NCI-H1694 (cell line): ENCODE results near the gene PODNL1.

Source experiments
- DNase-seq: peaks from one replicate; lab custom pipeline; 2025; lab: John Stamatoyannopoulos, UW

The PODNL1 gene

DNA sequence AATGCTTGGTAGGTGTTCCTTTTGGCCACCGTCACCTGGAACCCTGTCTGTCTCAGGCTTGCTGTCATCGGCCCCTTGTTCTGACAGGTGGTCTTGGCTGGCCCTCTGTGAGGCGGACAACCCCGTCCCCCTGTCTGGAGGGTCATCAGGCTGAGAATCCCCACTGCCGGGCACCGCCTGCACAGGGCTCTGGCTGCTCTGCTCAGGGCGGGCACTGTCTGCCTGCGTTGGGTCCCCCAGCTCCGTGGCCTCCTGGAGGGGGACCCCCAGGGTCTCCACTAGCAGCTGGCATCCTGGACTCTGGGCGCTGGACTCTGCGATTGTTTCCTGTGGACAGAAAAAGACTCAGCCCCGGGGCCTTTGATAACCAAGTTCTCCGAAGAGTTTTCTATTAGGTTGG, 48.1 kb downstream of the PODNL1 start:
- no peak for DNase-seq

DNA sequence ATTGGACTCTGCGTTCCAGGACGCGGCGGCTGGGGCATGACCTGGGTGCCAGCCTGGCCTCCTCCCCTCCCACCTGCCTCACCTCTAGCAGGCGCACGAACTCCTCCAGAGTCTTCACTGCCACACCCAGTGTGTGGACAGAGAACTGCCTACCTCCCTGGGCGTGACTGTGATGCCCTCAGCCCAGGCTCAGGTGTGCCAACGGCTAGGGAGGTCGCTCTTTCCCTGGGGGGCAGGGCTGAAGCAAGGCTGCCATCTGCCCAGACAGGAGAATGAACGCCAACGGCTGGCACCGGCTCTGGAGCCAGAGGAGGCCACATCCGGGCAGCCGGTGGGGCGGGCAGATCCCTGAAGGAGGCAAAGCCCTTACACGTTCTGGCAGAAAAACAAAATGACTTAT, 49.9 kb downstream of the PODNL1 start:
- DNase-seq, result no peak

DNA sequence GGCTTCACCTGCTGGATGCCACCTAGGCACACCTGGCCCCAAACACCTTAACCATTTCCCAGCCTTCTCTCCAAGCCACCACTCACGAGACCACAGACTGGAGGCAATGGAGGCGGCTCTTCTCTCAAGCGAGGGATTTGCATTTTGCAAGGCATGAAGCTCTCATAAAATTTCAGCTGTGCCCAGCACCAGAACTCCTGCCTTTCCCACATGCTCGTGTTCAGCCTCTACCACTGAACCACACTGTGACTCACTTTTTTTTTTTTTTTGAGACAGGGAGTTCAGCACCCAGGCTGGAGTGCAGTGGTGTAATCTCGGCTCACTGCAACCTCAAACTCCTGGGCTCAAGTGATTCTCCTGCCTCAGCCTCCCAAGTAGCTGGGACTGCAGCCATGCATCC, 50.7 kb downstream of the PODNL1 start:
- DNase-seq, result no peak

DNA sequence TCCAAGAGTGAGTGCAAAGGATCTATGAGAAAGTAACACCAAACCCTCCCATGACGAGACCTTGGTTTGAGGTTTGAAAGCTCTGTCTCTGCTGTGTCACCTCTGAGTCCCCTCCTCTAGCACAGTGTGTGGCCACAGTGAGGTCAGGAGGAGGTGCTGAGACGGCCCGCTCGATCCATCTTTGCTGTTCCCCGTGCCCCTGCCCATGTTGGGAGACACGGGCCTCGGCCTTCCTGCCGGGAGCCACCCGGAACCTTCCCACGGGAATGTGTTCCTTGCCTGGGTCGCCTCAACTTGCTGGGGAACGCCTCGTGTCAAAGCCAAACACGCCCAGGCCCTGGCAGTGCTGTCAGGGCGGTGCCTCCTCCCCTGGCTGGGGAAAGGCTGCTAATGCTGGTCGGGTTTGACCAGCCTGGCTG, 51.2 kb downstream of the PODNL1 start:
- DNase-seq, result no peak

DNA sequence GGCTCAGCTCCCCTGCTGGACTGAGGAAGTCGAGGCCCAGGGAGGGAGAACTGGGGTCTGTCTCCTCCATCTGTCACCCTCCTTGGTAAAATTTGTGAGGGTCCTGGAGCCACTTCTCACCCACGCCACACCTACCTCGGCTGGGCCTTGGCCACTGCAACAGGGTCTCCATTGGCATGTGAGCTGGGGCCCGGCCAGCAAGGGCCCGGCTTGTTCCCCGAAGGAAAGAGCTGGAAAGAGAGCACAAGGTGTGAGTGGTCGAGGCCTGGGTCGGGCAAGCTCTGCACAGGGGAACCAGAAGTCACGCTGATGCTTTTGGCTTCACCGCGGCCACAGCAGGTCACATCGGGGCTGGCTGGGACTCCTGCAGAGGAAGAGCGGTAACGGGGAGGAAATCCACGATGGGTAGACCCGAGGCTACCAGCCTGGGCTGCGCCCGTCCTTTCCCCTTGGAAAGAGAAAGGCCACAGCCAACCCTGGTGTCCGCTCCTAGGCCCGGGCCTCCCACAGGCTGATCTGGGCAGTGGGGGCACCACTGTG, 52.3 kb downstream of the PODNL1 start:
- DNase-seq, result no peak

DNA sequence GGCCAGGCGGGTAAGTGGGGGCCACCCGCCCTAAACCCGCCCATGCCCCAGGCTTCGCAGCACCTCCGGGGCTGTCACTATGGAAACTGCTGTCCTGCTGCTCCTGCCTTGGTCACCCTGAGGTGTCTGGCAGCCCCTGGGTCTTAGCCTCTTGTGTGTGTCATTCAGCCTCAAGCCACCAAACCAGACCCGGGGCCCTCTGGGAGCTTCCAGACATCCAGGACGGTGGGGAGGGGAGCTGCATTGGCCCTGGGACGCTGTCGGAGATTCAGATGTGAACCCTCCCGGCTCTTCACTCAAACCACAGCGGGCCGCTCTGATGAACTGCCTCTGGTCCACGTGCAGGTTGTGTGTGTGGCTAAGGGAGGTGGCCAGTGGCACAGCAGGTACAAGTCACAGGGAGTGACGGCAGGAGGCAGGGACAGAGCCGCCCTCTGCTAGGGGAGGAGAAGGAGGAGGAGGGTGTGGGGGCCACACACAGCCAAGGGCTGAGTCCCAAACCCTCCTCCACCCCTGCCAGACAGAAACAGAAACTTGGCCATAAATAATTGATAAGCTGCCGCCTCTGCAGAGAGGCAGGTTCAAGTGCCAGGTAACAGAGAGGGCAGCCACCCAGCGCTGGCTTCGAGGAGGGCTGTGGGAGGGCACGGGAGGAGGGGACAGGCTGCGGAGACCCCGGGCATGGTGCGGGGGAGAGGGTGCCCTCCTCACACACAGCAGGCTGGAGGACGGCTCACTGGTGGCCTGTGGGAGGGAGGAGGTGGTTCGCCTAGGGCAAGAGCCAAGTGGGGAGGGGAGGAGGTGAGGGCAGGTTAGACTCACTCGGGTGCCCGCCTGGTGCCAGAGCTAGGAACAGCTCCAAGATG, 53.3 kb downstream of the PODNL1 start:
- no peak for DNase-seq

DNA sequence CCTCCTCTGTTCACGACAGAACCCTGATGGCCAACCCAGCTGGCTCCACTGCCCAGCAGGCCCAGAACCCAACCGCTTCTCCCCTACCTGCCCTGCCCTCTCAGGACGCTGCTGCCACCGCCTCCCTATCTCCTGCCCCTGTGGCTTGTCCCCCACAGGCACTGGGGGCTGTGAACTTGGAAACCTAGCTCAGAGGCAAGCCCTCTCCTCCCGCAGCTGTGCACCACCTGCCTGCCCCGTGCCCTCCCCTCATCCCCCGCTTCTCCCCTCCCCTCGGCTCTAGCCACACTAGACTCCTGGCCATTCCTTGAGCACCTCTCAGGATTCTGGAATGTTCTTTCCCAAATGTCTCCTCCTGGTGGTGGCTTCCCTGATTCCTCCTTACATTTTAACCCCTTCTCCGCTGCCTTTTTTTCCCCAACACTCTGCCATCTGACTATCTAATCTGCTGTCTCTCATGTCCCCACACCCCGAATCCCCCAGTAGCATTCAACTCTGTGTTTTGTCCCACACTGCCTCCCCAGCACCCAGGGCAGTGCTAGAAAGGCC, 54.6 kb downstream of the PODNL1 start:
- DNase-seq, result no peak

DNA sequence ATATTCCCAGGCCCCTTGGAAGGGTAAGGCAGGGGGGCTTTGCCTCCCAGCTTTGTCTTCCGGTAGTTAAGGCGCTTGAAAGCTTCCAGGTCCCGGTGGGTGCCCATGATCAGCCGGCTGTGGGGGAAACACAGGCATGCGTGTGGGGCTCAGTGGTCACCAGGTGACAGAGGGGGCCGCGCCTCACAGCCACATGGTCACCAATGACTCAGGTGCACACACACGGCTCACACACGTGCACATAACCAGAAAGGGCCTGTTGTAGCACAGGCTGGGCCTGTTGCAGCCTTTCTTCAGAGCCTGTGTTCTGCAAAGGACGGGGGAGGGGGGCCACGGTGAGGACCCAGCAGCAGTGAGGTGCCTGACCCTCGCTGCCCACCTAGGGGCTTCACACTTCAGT, 55.4 kb downstream of the PODNL1 start:
- DNase-seq, result no peak

DNA sequence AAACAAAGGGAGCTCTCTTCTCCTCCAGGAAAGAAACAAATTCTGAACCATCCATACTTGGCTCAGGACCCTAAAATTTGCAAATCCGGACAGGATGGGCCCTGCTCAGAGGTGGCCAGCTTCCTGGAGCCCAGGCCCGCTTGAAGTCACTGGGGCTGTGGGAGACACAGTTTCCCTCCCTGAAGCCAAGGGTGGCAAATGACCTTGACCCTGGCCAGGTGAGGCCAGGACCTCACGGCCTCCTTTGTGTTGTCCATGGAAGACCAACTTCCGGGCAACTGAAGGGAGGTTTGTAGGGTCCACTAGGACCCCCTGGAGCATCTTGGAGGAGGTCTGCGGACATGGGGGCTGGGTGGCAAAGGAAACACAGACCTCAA, 55.8 kb downstream of the PODNL1 start:
- no peak for DNase-seq

DNA sequence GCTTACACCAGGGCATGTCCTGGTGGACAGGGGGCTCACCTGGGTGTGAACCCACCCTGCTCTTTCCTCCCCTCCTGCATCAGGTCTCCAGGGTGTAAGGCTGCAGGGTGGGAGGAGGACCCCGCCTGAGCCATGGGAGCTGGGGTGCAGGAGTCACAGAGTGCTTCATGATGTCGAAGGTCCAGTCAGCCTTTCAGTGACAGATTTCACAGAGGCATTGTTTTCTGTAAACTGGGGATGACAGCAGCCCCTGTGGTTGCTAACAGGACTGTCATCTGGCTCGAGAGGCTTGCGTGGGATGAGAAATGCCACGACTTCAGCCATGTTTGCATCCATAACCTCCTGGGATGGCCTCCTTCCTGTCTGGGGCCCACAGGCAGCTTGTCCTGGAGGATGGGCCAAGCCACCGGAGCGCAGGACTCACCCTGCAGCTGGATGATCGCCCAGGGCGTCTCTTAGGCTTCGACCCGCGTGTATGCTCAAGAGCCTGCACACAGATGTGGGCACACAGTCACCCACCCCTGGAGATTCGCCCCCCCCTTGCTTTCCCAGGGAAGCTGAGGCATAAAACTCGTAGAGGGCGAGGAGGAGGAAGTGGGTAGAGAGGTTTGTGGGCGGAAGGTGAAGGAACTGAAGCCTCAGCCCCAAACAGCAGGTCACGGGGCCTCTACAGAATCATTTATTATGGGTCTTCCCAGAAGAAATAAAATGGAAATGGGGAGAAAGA, 56.4 kb downstream of the PODNL1 start:
- DNase-seq, result no peak

DNA sequence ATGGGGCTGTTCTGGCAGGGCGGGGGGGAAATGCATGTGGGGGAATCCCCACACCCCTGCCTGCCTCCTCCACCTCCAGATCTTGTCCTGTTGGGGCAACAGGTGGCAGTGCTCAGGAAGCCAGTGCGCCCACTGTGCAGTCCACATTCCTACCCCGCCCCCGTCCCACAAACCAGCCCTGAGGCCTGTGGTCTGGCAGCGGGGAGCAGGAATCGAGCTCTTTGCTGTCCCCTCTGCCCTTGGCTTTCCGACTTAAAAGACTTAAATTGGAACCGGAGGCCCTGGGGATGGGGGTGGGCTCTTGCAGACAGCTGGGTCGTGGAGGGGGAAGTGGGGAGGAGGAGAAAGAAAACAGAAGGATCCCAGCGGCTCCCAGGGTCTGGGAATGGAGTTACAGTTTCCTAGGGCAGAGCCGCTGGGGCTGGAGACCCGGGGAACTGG, 56.9 kb downstream of the PODNL1 start:
- DNase-seq, result no peak
